HL-60 (cell line): ENCODE data around the gene NDUFS1.

ENCODE experiments used
- GABPA ChIP-seq: IDR thresholded peaks from 2 replicates; pipeline ENCODE4 v1.6.1; 2012; ENCODE audit warnings: low read depth
- POLR2AphosphoS5 ChIP-seq: IDR thresholded peaks from 2 replicates; pipeline ENCODE4 v1.6.1; 2012; ENCODE audit warnings: low read depth
- TF ChIP-seq, protein P1 (sequence below): IDR thresholded peaks from one replicate; pipeline ENCODE4 v1.5.1; 2011; ENCODE audit warnings: low read length, control low read depth, inconsistent platforms; ENCODE audit not compliant: insufficient read depth
- TF ChIP-seq, protein P2 (sequence below): IDR thresholded peaks from 2 replicates; pipeline ENCODE4 v1.6.1; 2012; ENCODE audit warnings: low read depth; ENCODE audit not compliant: insufficient replicate concordance

DNA sequence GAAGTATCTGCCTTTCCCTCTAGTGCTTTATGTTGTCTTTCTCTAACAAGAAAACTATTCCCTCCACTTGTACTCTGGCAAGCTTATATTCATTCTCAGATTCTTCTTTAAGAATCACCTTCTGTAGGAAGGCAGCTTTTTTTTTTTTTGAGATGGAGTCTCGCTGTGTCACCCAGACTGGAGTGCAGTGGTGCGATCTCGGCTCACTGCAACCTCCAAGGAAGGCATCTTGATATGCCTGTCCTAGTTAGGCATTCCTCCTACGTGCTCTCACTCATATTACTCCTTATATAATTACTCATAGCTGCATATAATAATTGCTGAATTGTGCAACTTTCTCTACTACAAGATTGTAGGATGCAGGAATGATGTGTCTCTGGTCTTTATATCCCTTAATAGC lies 15.8 kb downstream of the NDUFS1 start:
- TF ChIP-seq, protein P1, sequence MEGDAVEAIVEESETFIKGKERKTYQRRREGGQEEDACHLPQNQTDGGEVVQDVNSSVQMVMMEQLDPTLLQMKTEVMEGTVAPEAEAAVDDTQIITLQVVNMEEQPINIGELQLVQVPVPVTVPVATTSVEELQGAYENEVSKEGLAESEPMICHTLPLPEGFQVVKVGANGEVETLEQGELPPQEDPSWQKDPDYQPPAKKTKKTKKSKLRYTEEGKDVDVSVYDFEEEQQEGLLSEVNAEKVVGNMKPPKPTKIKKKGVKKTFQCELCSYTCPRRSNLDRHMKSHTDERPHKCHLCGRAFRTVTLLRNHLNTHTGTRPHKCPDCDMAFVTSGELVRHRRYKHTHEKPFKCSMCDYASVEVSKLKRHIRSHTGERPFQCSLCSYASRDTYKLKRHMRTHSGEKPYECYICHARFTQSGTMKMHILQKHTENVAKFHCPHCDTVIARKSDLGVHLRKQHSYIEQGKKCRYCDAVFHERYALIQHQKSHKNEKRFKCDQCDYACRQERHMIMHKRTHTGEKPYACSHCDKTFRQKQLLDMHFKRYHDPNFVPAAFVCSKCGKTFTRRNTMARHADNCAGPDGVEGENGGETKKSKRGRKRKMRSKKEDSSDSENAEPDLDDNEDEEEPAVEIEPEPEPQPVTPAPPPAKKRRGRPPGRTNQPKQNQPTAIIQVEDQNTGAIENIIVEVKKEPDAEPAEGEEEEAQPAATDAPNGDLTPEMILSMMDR: no peak
- TF ChIP-seq GABPA: no peak
- no peak for TF ChIP-seq POLR2AphosphoS5
- TF ChIP-seq, protein P2, sequence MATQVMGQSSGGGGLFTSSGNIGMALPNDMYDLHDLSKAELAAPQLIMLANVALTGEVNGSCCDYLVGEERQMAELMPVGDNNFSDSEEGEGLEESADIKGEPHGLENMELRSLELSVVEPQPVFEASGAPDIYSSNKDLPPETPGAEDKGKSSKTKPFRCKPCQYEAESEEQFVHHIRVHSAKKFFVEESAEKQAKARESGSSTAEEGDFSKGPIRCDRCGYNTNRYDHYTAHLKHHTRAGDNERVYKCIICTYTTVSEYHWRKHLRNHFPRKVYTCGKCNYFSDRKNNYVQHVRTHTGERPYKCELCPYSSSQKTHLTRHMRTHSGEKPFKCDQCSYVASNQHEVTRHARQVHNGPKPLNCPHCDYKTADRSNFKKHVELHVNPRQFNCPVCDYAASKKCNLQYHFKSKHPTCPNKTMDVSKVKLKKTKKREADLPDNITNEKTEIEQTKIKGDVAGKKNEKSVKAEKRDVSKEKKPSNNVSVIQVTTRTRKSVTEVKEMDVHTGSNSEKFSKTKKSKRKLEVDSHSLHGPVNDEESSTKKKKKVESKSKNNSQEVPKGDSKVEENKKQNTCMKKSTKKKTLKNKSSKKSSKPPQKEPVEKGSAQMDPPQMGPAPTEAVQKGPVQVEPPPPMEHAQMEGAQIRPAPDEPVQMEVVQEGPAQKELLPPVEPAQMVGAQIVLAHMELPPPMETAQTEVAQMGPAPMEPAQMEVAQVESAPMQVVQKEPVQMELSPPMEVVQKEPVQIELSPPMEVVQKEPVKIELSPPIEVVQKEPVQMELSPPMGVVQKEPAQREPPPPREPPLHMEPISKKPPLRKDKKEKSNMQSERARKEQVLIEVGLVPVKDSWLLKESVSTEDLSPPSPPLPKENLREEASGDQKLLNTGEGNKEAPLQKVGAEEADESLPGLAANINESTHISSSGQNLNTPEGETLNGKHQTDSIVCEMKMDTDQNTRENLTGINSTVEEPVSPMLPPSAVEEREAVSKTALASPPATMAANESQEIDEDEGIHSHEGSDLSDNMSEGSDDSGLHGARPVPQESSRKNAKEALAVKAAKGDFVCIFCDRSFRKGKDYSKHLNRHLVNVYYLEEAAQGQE: no peak
